ENCODE measurements around the gene NGB.
"Not testable (repeated sequence)": the region's sequence is repeated elsewhere in the genome, so short reads cannot be mapped to it uniquely, and the experiment has no call there.

Gene NGB, protein sequence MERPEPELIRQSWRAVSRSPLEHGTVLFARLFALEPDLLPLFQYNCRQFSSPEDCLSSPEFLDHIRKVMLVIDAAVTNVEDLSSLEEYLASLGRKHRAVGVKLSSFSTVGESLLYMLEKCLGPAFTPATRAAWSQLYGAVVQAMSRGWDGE

GRCh38 chr14:77271113-77271710 is at the start of gene NGB:
Gene NGB (minus strand): TSS chr14:77271206. CDS start chr14:77270937, 269 bp downstream.
- DNase-seq (ENCODE audit: low read depth in 2 of 2, low spot score in 1 of 2): no peak

DNA sequence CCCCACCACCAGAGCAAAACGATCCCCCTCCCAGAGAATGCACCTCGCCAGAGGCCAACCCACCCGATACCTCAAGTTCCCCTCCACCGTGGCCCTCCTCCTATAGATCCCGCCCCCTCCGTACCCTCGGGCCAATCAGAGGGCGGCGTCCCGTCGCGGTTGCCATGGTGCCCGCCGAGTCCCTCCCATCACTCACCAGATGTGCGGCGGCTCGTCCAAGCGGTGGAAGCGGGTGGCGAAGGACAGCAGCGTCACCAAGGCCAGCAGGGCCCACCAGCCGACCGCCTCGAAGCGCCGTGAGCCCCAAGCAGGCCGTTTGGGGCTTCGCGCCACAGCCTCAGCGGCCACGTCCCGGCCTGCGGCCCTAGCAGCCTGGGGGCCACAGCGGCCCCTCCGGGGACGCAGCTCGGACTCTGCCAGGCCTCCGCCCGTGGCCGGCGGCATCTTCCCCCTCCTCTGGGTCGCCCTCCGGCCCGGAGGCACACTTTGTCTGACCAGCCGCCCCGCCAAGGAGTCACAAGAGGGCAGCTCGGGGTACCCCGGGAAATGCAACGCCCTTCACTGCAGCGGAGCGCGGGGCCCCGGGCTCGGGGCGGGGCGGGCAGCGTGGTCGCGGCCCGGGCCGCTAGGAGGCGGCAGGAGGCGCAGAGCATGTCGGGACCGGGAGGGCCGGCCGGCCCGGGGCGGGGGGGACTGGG is 49.4 kb upstream of the NGB start, which contains the start of gene POMT2:
TSS of gene POMT2 (minus strand) at position 646 of the 698 bp plus-strand sequence. CDS start at position 444, 202 bp downstream.
- DNase-seq (ENCODE audit: low read depth in 2 of 2, low spot score in 1 of 2): peak; percentile 85 to 86

DNA sequence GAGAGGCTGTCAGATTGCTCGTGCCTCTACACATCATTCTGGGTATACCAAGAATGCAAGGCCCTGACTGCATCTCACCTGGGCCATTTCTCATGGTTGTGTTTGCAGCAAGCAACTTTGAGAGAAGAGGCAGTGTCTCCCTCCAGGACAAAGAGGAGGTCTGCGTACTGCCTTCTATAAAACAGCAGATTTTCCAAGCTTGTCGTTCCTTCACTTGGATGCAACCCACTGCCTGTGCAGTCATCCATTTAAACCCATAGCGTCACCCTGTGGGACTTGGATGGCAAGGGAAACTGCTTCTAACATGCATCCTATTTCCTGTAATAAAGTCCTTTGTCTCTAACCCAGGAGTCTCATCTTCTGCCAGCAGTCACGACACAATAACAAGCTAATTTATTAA is 48.4 kb upstream of the NGB start:
- DNase-seq (ENCODE audit: low read depth in 2 of 2, low spot score in 1 of 2): no peak

GRCh38 chr14:77318756-77319155 is 47.8 kb upstream of the NGB start:
- DNase-seq (ENCODE audit: low read depth in 2 of 2, low spot score in 1 of 2): not testable (repeated sequence)

DNA sequence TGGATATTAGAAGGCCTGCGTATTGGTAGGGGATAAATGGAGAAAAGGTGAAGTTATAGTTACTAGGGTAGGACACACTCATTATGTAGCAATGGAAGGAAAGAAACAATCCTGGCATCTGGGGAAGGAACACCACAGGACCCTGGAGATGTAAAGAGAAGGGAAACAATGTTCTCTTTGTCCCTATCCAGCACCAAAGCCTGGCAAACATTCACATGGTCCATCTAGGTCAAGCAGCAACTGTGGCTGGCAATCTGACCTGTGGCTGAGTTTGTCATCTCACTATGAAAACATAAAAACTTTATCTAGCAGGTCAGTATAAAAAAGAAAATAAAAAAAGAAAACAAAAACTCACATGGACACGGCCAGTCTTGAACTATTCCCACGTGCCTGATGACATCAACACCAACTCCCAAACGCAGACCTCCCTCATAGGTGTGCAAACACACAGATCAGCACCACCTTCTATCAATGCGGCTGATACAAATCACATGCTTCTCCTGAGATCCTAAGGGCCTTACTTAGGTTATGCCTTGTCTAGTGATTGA is 47.1 kb upstream of the NGB start:
- no peak for DNase-seq (ENCODE audit: low read depth in 2 of 2, low spot score in 1 of 2)

DNA sequence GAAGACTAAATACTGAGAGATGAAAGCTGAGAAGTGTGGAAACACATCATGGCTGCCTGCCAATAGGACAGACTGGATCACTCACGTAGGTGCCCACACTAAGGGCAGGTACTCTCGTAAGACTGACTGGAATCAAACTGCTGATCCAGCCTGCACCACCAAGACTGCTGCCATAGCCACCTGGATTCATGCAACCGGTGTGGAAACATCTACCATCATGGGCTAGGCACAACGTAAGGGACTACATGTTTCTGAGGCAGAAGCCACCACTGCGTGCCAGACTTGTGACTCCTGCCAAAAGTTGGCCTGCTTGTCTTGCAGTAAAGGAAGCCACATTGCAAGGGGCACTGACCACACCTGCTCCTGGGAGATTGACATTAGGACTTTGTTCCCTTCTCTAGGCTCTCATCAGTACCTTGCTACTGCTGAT is 45.9 kb upstream of the NGB start:
- no peak for DNase-seq (ENCODE audit: low read depth in 2 of 2, low spot score in 1 of 2)

DNA sequence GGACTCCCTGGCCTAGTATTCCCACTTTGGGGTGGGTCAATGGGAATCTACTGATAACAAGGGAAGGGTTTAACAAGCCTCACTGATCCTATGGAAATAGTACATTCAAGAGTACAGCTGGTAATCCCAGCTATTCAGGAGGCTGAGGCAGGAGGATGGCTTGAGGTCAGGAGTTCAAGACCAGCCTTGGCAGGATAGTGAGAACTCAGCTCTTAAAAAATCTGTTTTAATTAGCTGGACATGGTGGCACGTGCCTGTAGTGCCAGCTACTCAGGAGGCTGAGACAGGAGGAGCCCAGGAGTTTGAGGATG is 45.1 kb upstream of the NGB start:
- no peak for DNase-seq (ENCODE audit: low read depth in 2 of 2, low spot score in 1 of 2)

- no peak for DNase-seq (ENCODE audit: low read depth in 2 of 2, low spot score in 1 of 2)
Observed at GRCh38 chr14:77314539-77315457, 43.8 kb upstream of the NGB start.

- DNase-seq (ENCODE audit: low read depth in 2 of 2, low spot score in 1 of 2): no peak
Observed at GRCh38 chr14:77314043-77314442, 43.0 kb upstream of the NGB start.

DNA sequence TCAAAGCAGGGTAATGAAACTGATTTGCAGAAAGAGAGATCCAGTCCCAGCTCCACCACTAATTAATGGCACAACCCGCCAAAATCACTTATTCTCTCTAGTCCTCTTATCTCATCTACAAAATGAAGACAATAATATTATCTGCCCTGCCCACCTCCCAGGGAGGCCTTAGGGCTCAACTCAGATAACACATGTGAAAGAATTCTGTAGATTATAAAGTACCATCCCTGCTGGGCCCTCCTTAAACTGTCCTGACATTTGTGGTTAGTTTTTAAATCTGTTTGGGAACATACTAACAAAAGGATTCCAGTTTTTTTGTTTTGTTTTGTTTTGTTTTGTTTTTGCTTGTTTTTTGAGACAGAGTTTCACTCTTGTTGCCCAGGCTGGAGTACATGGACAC is 42.4 kb upstream of the NGB start:
- no peak for DNase-seq (ENCODE audit: low read depth in 2 of 2, low spot score in 1 of 2)

DNA sequence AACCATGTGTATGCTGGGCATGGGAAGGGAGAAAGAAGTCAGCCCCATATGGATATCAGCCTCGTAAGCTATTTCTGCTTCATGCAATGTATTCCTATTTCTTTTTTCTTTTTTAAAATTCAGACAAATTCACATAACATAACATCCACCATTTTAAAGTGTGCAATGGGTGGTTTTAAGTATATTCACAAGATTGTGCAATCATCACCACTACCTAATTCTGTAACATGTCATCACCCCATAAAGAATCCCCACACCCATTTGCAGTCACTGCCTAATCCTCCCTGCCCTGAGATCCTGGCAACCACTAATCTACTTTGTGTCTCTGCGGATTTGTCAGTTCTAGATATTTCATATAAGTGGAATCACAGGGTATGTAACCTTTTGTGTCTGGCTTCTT is 40.2 kb upstream of the NGB start:
- no peak for DNase-seq (ENCODE audit: low read depth in 2 of 2, low spot score in 1 of 2)

- DNase-seq (ENCODE audit: low read depth in 2 of 2, low spot score in 1 of 2): no peak
Observed at GRCh38 chr14:77310026-77310425, 39.0 kb upstream of the NGB start.

- no peak for DNase-seq (ENCODE audit: low read depth in 2 of 2, low spot score in 1 of 2)
Observed at GRCh38 chr14:77309131-77309530, 38.1 kb upstream of the NGB start.

GRCh38 chr14:77306851-77307496 is 36.0 kb upstream of the NGB start:
- DNase-seq (ENCODE audit: low read depth in 2 of 2, low spot score in 1 of 2): no peak

DNA sequence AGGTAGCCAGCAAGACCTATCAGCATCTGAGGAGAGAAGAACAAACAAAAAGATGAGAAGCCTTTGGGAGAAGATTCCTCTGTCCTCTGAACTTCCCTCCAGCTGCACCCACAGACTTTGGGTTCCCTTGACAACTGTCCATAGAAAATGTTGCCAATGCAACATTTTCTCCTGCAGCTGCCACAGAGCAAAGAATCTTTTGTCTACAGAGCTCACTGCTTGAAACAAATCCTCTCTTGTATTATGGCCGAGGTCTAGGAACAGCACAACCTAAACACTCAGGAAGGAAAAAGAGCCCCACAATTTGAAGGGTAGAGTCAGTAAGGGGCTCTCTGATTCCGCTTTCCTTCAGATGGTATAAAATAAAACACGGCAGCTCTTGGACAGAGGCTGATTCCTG is 35.4 kb upstream of the NGB start:
- DNase-seq (ENCODE audit: low read depth in 2 of 2, low spot score in 1 of 2): no peak

GRCh38 chr14:77305696-77306095 is 34.7 kb upstream of the NGB start:
- DNase-seq (ENCODE audit: low read depth in 2 of 2, low spot score in 1 of 2): no peak

DNA sequence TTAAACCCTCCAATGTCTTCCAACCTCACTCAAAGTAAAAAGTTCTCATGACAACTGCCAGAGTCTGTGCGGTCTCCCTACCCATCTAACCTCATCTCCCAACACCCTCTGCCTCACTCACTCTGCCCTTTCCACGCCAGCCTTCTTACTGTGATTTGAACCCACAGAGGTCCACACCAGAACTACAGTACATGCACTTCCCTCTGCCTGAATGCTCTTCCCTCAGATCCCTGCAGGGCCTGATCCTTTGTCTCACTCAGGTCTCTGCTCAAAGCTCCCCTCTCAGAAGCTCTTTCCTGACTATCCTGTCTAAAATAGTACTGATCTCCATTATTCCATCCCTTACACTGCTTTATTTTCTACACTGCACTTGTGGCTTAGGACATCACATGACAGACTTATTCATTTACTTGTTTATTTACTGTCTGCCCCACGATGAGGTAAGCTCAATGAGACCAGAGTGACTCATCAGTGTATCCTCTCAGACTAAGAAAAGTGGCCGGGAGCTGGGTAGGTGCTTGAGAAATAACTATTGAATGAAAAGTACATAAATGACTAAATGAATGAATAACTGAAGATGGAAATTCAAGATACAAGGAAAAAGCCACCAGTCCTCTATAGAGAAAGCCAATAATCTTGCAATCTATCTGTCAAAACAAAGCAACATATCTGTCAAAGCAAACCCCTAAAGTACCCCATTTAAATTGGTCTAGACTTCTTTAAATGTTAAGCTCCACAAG is 32.6 kb upstream of the NGB start:
- DNase-seq (ENCODE audit: low read depth in 2 of 2, low spot score in 1 of 2): no peak

- DNase-seq (ENCODE audit: low read depth in 2 of 2, low spot score in 1 of 2): no peak
Observed at GRCh38 chr14:77302926-77303325, 31.9 kb upstream of the NGB start.

GRCh38 chr14:77301103-77301502 is 30.1 kb upstream of the NGB start:
- DNase-seq (ENCODE audit: low read depth in 2 of 2, low spot score in 1 of 2): peak in 1 of 2 donors; percentile 27

- DNase-seq (ENCODE audit: low read depth in 2 of 2, low spot score in 1 of 2): no peak
Observed at GRCh38 chr14:77299771-77300170, 28.8 kb upstream of the NGB start.

Data from stimulated activated CD8-positive, alpha-beta memory T cell treated with anti-CD3 and anti-CD28 coated beads, Interleukin-4, amount 100 ng/mL, for 1 hour (primary cell).